ENCODE results near the gene ITPRID1.
"Not testable (repeated sequence)": the region's sequence is repeated elsewhere in the genome, so short reads cannot be mapped to it uniquely, and the experiment has no call there.

ITPRID1 gene

GRCh38 chr7:31513790-31514189, at the start of gene ITPRID1:
TSS of gene ITPRID1 (plus strand) at chr7:31514090. CDS start at chr7:31553025, 38,935 bp downstream.
- DNase-seq: no peak

- DNase-seq: no peak
Observed at GRCh38 chr7:31464601-31465000, 49.3 kb upstream of the ITPRID1 start.

GRCh38 chr7:31465285-31465684, 48.6 kb upstream of the ITPRID1 start:
- no peak for DNase-seq

- no peak for DNase-seq
Observed at GRCh38 chr7:31466036-31466435, 47.9 kb upstream of the ITPRID1 start.

GRCh38 chr7:31470883-31471282, 43.0 kb upstream of the ITPRID1 start:
- DNase-seq: not testable (repeated sequence)

- no peak for DNase-seq
Observed at GRCh38 chr7:31475368-31475767, 38.5 kb upstream of the ITPRID1 start.

GRCh38 chr7:31476073-31476745, 37.7 kb upstream of the ITPRID1 start:
- DNase-seq: peak; percentile 32

GRCh38 chr7:31476941-31477677, 36.8 kb upstream of the ITPRID1 start:
- no peak for DNase-seq

- DNase-seq: no peak
Observed at GRCh38 chr7:31478018-31478417, 35.9 kb upstream of the ITPRID1 start.

- no peak for DNase-seq
Observed at GRCh38 chr7:31478721-31479120, 35.2 kb upstream of the ITPRID1 start.

GRCh38 chr7:31487071-31487470, 26.8 kb upstream of the ITPRID1 start:
- DNase-seq: no peak

GRCh38 chr7:31487476-31487875, 26.4 kb upstream of the ITPRID1 start:
- no peak for DNase-seq

- peak; percentile 24 for DNase-seq
Observed at GRCh38 chr7:31488562-31489203, 25.2 kb upstream of the ITPRID1 start.

- no peak for DNase-seq
Observed at GRCh38 chr7:31490796-31491314, 23.0 kb upstream of the ITPRID1 start.

- DNase-seq: no peak
Observed at GRCh38 chr7:31492086-31492485, 21.8 kb upstream of the ITPRID1 start.

- no peak for DNase-seq
Observed at GRCh38 chr7:31493714-31494181, 20.1 kb upstream of the ITPRID1 start.

- no peak for DNase-seq
Observed at GRCh38 chr7:31494421-31494820, 19.5 kb upstream of the ITPRID1 start.

- no peak for DNase-seq
Observed at GRCh38 chr7:31495653-31496052, 18.2 kb upstream of the ITPRID1 start.

GRCh38 chr7:31497516-31497915, 16.4 kb upstream of the ITPRID1 start:
- DNase-seq: no peak

GRCh38 chr7:31500656-31501055, 13.2 kb upstream of the ITPRID1 start:
- no peak for DNase-seq

GRCh38 chr7:31508823-31509222, 5.1 kb upstream of the ITPRID1 start:
- DNase-seq: no peak

- DNase-seq: no peak
Observed at GRCh38 chr7:31512166-31512565, 1.7 kb upstream of the ITPRID1 start.

GRCh38 chr7:31516680-31517502, 3.0 kb downstream of the ITPRID1 start:
- no peak for DNase-seq

All from DMS 273 treated with DMSO at 0.1 percent for 48 hours (cell line).